RWPE1 (cell line): ENCODE measurements around the gene TYMS.

ENCODE experiments used
- CTCF ChIA-PET: fragments of 350-600 bp; sonication (Branson Sonifier 250); formaldehyde crosslinking; extraction: SDS; loops from one replicate; lab custom pipeline; 2021; lab: Yijun Ruan, JAX
- POLR2A ChIA-PET: fragments of 400-600 bp; formaldehyde crosslinking; extraction: SDS; loops from one replicate; lab custom pipeline; 2020; ENCODE audit warnings: antibody characterized with exemption; ENCODE audit not compliant: low non-redundant PET; lab: Yijun Ruan, JAX
- DNase-seq: peaks from one replicate; pipeline ENCODE4 v3.0.0; 2012; ENCODE audit warnings: low spot score
- H3K27ac ChIP-seq: fragments of 450-650 bp; 2 replicates; pipeline ENCODE4 v1.5.1; 2017
- TF ChIP-seq, protein P1 (sequence below): fragments of 450-650 bp; conservative IDR thresholded peaks from 2 replicates; pipeline ENCODE4 v1.5.1; 2017; ENCODE audit warnings: low read depth, mild to moderate bottlenecking

The TYMS gene

GRCh38 chr18:697012-697411, 39.6 kb downstream of the TYMS start:
- CTCF ChIA-PET: interaction anchor here (0.9 kb wide), 1 partner anchor 134 kb away, joined by 3 read pairs; no protein-coding TSS in a partner anchor
- TF ChIP-seq, protein P1, sequence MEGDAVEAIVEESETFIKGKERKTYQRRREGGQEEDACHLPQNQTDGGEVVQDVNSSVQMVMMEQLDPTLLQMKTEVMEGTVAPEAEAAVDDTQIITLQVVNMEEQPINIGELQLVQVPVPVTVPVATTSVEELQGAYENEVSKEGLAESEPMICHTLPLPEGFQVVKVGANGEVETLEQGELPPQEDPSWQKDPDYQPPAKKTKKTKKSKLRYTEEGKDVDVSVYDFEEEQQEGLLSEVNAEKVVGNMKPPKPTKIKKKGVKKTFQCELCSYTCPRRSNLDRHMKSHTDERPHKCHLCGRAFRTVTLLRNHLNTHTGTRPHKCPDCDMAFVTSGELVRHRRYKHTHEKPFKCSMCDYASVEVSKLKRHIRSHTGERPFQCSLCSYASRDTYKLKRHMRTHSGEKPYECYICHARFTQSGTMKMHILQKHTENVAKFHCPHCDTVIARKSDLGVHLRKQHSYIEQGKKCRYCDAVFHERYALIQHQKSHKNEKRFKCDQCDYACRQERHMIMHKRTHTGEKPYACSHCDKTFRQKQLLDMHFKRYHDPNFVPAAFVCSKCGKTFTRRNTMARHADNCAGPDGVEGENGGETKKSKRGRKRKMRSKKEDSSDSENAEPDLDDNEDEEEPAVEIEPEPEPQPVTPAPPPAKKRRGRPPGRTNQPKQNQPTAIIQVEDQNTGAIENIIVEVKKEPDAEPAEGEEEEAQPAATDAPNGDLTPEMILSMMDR: no peak
- no peak overlapping the region for H3K27ac ChIP-seq
- POLR2A ChIA-PET: no interaction called here
- no peak for DNase-seq

DNA sequence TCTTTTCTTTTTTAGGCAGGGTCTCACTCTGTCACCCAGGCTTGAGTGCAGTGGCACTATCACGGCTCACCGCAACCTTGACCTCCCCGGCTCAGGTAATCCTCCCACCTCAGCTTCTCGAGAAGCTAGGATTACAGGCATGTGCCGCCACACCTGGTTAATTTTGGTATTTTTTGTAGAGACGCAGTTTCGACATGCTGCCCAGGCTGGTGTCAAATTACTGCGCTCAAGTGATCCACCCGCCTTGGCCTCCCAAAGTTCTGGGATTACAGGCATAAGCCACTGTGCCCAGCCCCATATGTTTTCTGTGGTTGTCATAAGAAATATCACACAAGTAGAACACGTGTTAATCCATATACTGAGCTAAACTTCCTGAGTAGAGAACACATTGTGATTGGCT, 40.3 kb downstream of the TYMS start:
- TF ChIP-seq, protein P1: no peak
- ChIA-PET POLR2A (no interaction called here), CTCF (interaction anchor here (0.6 kb wide), 1 partner anchor 13 kb away, joined by 3 read pairs; no protein-coding TSS in a partner anchor)

DNA sequence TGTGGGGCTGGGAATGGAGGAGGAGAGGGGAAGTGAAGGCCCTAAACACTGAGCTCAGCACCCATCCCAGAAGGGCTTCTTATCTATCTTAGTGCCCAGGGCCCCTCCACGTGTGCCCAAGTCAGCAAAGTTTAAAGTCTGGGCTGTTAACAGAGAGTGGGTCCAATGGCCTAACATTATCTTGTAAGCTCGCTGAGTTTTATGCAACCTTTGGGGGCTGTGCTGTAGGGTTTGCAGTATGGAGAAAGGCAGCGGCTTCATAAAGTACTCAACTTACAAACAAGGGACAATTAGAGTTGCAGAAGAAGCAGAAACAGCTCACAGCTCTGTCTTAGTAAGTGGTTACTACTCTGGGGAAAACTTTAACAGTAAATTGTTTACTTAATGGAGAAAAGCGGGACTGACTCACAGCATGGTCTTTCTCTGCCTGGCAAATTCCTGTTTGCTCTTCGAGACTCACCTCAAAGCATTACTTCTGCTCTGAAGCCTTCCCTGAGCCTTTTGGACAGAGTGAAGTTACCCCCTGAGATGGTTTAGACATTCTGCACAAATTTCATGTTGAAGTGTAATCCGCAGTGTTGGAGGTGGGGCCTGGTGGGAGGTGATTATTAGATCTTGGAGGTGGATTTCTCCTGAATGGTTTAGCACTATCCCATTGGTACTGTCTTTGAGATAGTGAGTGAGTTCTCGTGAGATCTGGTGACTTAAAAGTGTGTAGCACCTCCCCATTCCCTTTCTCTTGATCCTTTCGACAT, 45.9 kb downstream of the TYMS start:
- peak overlapping the region; percentile 84 for H3K27ac ChIP-seq
- TF ChIP-seq, protein P1: no peak
- CTCF ChIA-PET: interaction anchor here (0.5 to 1.3 kb wide), 3 partner anchors 9 to 1598 kb away, joined by 3 to 5 read pairs (median 3); partner anchors contain the start of gene ENOSF1
- POLR2A ChIA-PET: interaction anchor here (0.5 to 2.1 kb wide), 2 partner anchors 9 to 1979 kb away, joined by 3 to 5 read pairs; partner anchors contain the start of gene ENOSF1
- peak; percentile 36 for DNase-seq

More for the DNA sequence above, 40.3 kb downstream of the TYMS start:
- DNase-seq: no peak
- no peak overlapping the region for H3K27ac ChIP-seq

- no peak for DNase-seq
- ChIA-PET CTCF (interaction anchor here (0.7 kb wide), 1 partner anchor 82 kb away, joined by 3 read pairs; no protein-coding TSS in a partner anchor), POLR2A (no interaction called here)
- TF ChIP-seq, protein P1: no peak
- no peak overlapping the region for H3K27ac ChIP-seq
These were observed 49.0 kb downstream of the TYMS start for GRCh38 chr18:706405-706804.

- TF ChIP-seq, protein P1: no peak
- ChIA-PET CTCF (interaction anchor here (0.9 kb wide), 1 partner anchor 123 kb away, joined by 3 read pairs; no protein-coding TSS in a partner anchor), POLR2A (no interaction called here)
- H3K27ac ChIP-seq: no peak overlapping the region
- DNase-seq: no peak
These were observed 50.6 kb downstream of the TYMS start for GRCh38 chr18:708096-708495.

- POLR2A ChIA-PET: interaction anchor here (0.9 kb wide), 1 partner anchor 126 kb away, joined by 4 read pairs; no protein-coding TSS in a partner anchor
- H3K27ac ChIP-seq: peak overlapping the region; percentile 15; the same call in 1 of the 2 replicates
- CTCF ChIA-PET: interaction anchor here (0.6 to 1.0 kb wide), 3 partner anchors 24 to 121 kb away, joined by 3 to 4 read pairs (median 3); no protein-coding TSS in a partner anchor
- TF ChIP-seq, protein P1: no peak
- DNase-seq: no peak
These were observed 52.3 kb downstream of the TYMS start for GRCh38 chr18:709771-710170.
